CD14-positive monocyte (primary cell): Measurements from ENCODE around the gene SAP30L. TPM values are rescaled to one million over a fixed set of nuclear protein-coding genes. Genes with fewer than 3 reads are reported as not detected.

Source experiments
- DNase-seq, 3 donors: peaks; one replicate each; pipeline ENCODE4 v3.0.0-alpha.2; 2011 to 2022
- H2AFZ ChIP-seq: 2 replicates; pipeline ENCODE4 v1.6.0; 2012; ENCODE audit warnings: mild to moderate bottlenecking, low read depth, low read length, inconsistent platforms; ENCODE audit not compliant: insufficient read depth, poor library complexity, severe bottlenecking
- H3K27ac ChIP-seq, 2 donors: 1 replicate in 1 of 2; 2 replicates in 1 of 2; pipeline ENCODE4 v1.5.1; 2012 to 2013; ENCODE audit warnings: low read length in 2 of 2, control low read depth in 1 of 2, inconsistent platforms in 1 of 2, low read depth in 1 of 2, mild to moderate bottlenecking in 1 of 2
- H3K27me3 ChIP-seq, 2 donors: one replicate each; pipeline versions ENCODE4 v1.6.0 to v1.6.1; 2011 to 2013; ENCODE audit warnings: low read length in 2 of 2; ENCODE audit not compliant: control insufficient read depth in 2 of 2, insufficient read depth in 2 of 2
- H3K36me3 ChIP-seq, 2 donors: replicated peaks in 1 of 2; 1 replicate in 1 of 2; 2 replicates in 1 of 2; pipeline versions ENCODE4 v1.5.1 to v1.6.1; 2012 to 2013; ENCODE audit warnings: low read length in 2 of 2, control low read depth in 1 of 2, inconsistent platforms in 1 of 2, mild to moderate bottlenecking in 1 of 2; ENCODE audit not compliant: insufficient read depth in 2 of 2, control insufficient read depth in 1 of 2
- H3K4me1 ChIP-seq, 2 donors: 1 replicate in 1 of 2; 2 replicates in 1 of 2; pipeline versions ENCODE4 v1.5.1 to v1.6.1; 2012 to 2013; ENCODE audit warnings: low read length in 2 of 2, control low read depth in 1 of 2, inconsistent platforms in 1 of 2, mild to moderate bottlenecking in 1 of 2, moderate library complexity in 1 of 2; ENCODE audit not compliant: insufficient read depth in 2 of 2, control insufficient read depth in 1 of 2
- H3K4me2 ChIP-seq: replicated peaks from 2 replicates; pipeline ENCODE3; 2012; ENCODE audit warnings: low read length, moderate library complexity, mild to moderate bottlenecking; ENCODE audit not compliant: poor library complexity, severe bottlenecking; ENCODE audit errors: extremely low read depth
- H3K4me3 ChIP-seq, 3 experiments: fragments of 200-600 bp in 1 of 3; sonication (generic) in 1 of 3; replicated peaks in 1 of 3; 1 replicate in 2 of 3; 2 replicates in 1 of 3; pipeline ENCODE4 v1.5.1; 2011 to 2013; ENCODE audit warnings: low read length in 3 of 3, mild to moderate bottlenecking in 3 of 3, control low read depth in 2 of 3, low read depth in 2 of 3, inconsistent platforms in 1 of 3, moderate library complexity in 1 of 3
- H3K79me2 ChIP-seq: 2 replicates; pipeline ENCODE4 v1.6.0; 2012; ENCODE audit warnings: mild to moderate bottlenecking, control low read depth, inconsistent platforms, low read length, moderate library complexity; ENCODE audit not compliant: insufficient read depth
- H3K9ac ChIP-seq: 2 replicates; pipeline ENCODE4 v1.6.0; 2017; ENCODE audit warnings: low read length, mild to moderate bottlenecking; ENCODE audit not compliant: insufficient read depth, poor library complexity, severe bottlenecking
- H3K9me3 ChIP-seq, 2 donors: replicated peaks in 1 of 2; 1 replicate in 1 of 2; 2 replicates in 1 of 2; pipeline versions ENCODE4 v1.5.1 to v1.6.1; 2012 to 2013; ENCODE audit warnings: low read length in 2 of 2, control low read depth in 1 of 2; ENCODE audit not compliant: control insufficient read depth in 1 of 2, insufficient read depth in 1 of 2
- H4K20me1 ChIP-seq: 2 replicates; pipeline ENCODE4 v1.6.0; 2012; ENCODE audit warnings: mild to moderate bottlenecking, low read length, control low read depth, moderate library complexity; ENCODE audit not compliant: insufficient read depth
- H3K27ac Mint-ChIP-seq, 7 donors: one replicate each; pipeline ENCODE4 v1.8.0; 2020; ENCODE audit warnings: mild to moderate bottlenecking in 7 of 7, mixed read lengths in 7 of 7, moderate library complexity in 6 of 7, inconsistent platforms in 2 of 7
- H3K27me3 Mint-ChIP-seq, 3 donors: one replicate each; pipeline ENCODE4 v1.8.0; 2021 to 2022; ENCODE audit warnings: low read depth in 3 of 3, mild to moderate bottlenecking in 3 of 3, mixed read lengths in 3 of 3, moderate library complexity in 3 of 3, inconsistent platforms in 1 of 3
- H3K36me3 Mint-ChIP-seq, 2 donors: one replicate each; pipeline ENCODE4 v1.8.0; 2020; ENCODE audit warnings: mixed read lengths in 2 of 2, inconsistent platforms in 1 of 2, mild to moderate bottlenecking in 1 of 2
- H3K4me1 Mint-ChIP-seq: one replicate; pipeline ENCODE4 v1.8.0; 2020; ENCODE audit warnings: mild to moderate bottlenecking, mixed read lengths
- H3K4me3 Mint-ChIP-seq, 2 donors: one replicate each; pipeline ENCODE4 v1.8.0; 2020; ENCODE audit warnings: mild to moderate bottlenecking in 2 of 2, mixed read lengths in 2 of 2, moderate library complexity in 1 of 2
- H3K9me3 Mint-ChIP-seq, 7 donors: one replicate each; pipeline ENCODE4 v1.8.0; 2020 to 2022; ENCODE audit warnings: mixed read lengths in 7 of 7, mild to moderate bottlenecking in 6 of 7, moderate library complexity in 6 of 7, inconsistent platforms in 2 of 7
- WGBS: methylation state at CpG from one replicate; pipeline ENCODE4 v1.1.5; 2013; ENCODE audit warnings: missing lambda C conversion rate; ENCODE audit not compliant: insufficient coverage; 5-methylcytosine and 5-hydroxymethylcytosine counted together
- intact Hi-C, 2 donors: fragments of 100-400 bp; cut with micrococcal nuclease; formaldehyde crosslinking; loops; one replicate each; pipeline versions ENCODE4 v1.15.0 to v1.15.1; 2023
- polyA plus RNA-seq, 3 donors: library from polyadenylated mRNA; depleted of rRNA in 1 of 3; unstranded in 2 of 3; stranded (reverse) in 1 of 3; fragments of 300-500 nt in 2 of 3; fragments of >200 nt in 1 of 3; fragmentation: Illumina TruSeq in 2 of 3; gene quantifications; 1 replicate in 2 of 3; 2 replicates in 1 of 3; pipeline ENCODE4 v1.2.3, GENCODE V29; 2012 to 2021
- TF ChIP-seq, protein P1 (sequence below): fragments of 200-600 bp; IDR thresholded peaks from one replicate; pipeline ENCODE4 v1.8.0; 2022; ENCODE audit warnings: antibody characterized with exemption, mild to moderate bottlenecking

The SAP30L gene
- polyA plus RNA-seq, 3 donors, result 21.1 to 36.1 (median 29.4) TPM

DNA sequence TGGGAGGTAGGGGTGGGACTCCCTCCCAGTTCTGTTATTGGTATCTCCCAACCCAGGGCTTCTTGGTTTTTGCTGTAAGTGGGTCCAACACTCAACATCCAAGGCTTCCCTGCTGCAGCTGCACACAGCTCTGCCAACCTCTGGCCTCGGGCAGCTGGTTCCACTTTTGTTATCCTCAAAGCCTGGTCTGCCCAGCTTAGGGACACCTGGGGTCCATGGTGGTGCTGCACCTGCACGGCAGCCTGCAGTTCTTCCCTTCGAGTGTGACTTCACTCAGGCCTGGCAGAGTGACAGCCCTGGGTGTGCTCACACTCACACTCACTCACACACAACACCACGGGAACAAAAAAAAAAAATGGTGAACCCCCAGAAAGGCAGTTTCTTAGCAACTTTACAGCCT, 15.3 kb upstream of the SAP30L start:
- H3K9me3 Mint-ChIP-seq, result peaks cover 0 to 2% (median 0%) of the 10 kb centered on the region in 7 donors
- H3K27me3 Mint-ChIP-seq, result peaks cover 0 to 3% (median 0%) of the 10 kb centered on the region in 3 donors
- no peak overlapping the region for H3K4me2 ChIP-seq
- TF ChIP-seq, protein P1, sequence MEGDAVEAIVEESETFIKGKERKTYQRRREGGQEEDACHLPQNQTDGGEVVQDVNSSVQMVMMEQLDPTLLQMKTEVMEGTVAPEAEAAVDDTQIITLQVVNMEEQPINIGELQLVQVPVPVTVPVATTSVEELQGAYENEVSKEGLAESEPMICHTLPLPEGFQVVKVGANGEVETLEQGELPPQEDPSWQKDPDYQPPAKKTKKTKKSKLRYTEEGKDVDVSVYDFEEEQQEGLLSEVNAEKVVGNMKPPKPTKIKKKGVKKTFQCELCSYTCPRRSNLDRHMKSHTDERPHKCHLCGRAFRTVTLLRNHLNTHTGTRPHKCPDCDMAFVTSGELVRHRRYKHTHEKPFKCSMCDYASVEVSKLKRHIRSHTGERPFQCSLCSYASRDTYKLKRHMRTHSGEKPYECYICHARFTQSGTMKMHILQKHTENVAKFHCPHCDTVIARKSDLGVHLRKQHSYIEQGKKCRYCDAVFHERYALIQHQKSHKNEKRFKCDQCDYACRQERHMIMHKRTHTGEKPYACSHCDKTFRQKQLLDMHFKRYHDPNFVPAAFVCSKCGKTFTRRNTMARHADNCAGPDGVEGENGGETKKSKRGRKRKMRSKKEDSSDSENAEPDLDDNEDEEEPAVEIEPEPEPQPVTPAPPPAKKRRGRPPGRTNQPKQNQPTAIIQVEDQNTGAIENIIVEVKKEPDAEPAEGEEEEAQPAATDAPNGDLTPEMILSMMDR, result no peak
- H4K20me1 ChIP-seq, result no peaks in the 10 kb centered on the region
- H3K9ac ChIP-seq, result no peak overlapping the region
- H3K4me3 Mint-ChIP-seq, result no peak overlapping the region
- 90% methylated on average over 3 of the region's 4 CpGs for WGBS
- H2AFZ ChIP-seq, result no peak overlapping the region
- no peak overlapping the region for H3K27ac ChIP-seq
- intact Hi-C loops, result no loop called here
- H3K27me3 ChIP-seq, result no peaks in the 10 kb centered on the region
- H3K4me1 ChIP-seq, result no peaks in the 10 kb centered on the region
- H3K9me3 ChIP-seq, result no peaks in the 10 kb centered on the region
- H3K4me1 Mint-ChIP-seq, result no peaks in the 10 kb centered on the region
- no peak overlapping the region for H3K4me3 ChIP-seq
- DNase-seq, result no peak
- peaks cover 0 to 9% of the 10 kb centered on the region in 2 donors for H3K36me3 ChIP-seq
- no peaks in the 10 kb centered on the region for H3K79me2 ChIP-seq
- H3K36me3 Mint-ChIP-seq, result peaks cover 12 to 25% of the 10 kb centered on the region in 2 donors
- no peak overlapping the region for H3K27ac Mint-ChIP-seq

DNA sequence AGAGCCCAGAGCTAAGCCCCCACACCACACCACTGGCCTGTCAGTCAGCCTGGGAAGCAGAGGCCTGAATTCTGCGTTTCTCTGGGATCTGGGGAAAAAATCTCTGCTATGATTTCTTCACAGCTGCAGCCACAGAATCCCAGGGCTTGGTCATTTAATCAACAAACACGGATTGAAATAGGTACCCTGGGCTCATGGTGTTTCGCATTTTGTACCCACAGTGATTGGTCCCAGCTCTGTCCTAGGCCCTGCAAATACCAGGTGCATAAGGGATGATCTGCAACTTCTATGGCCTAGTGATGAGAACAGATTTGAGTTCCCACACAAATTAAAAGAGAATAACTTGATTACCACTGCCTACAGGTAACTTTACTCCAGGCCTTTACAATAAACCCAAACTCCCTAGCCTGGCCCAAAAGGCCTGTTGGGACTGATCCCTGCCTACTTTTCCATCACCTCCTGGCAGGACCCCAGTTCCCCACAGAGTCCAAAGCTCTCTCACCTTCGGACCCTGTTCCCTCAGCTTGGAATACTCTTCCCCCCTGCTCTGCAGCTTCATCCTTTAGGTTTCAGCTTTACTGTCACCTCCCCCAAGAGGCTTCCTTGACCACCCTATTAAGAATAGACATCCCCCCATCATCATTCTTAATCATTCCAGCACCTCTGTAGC, 14.7 kb upstream of the SAP30L start:
- TF ChIP-seq, protein P1, result no peak
- no peak overlapping the region for H3K27ac Mint-ChIP-seq
- intact Hi-C loops, result no loop called here

More for the DNA sequence above, 14.7 kb upstream of the SAP30L start:
- Mint-ChIP-seq H3K4me1 (no peaks in the 10 kb centered on the region), H3K4me3 (no peak overlapping the region), H3K36me3 (peaks cover 18 to 30% of the 10 kb centered on the region in 2 donors), H3K27me3 (peaks cover 0 to 3% (median 0%) of the 10 kb centered on the region in 3 donors), H3K9me3 (peaks cover 0 to 2% (median 0%) of the 10 kb centered on the region in 7 donors)
- Histone ChIP-seq H3K4me3 (no peak overlapping the region), H2AFZ (no peak overlapping the region), H3K36me3 (peaks cover 4 to 15% of the 10 kb centered on the region in 2 donors), H3K9ac (no peak overlapping the region), H3K79me2 (no peaks in the 10 kb centered on the region), H3K27ac (no peak overlapping the region), H3K9me3 (no peaks in the 10 kb centered on the region), H3K4me2 (no peak overlapping the region), H3K4me1 (no peaks in the 10 kb centered on the region), H4K20me1 (no peaks in the 10 kb centered on the region), H3K27me3 (no peaks in the 10 kb centered on the region)
- no peak for DNase-seq
- 98% methylated on average over 4 of the region's 4 CpGs for WGBS
